Sigmoid colon (tissue), 4 donors: ENCODE data around the gene PDE9A.

Experiments
- EP300 ChIP-seq, 4 donors: sonication (generic); formaldehyde crosslinking; IDR thresholded peaks; one replicate each; pipeline ENCODE4 v1.6.1; 2017; ENCODE audit warnings: antibody characterized with exemption in 4 of 4
- POLR2A ChIP-seq, 2 donors: fragments of 450-650 bp; IDR thresholded peaks; one replicate each; pipeline ENCODE4 v1.6.1; 2016; ENCODE audit warnings: antibody characterized with exemption in 2 of 2, mild to moderate bottlenecking in 2 of 2, moderate library complexity in 2 of 2
- POLR2AphosphoS5 ChIP-seq, 4 donors: sonication (generic); formaldehyde crosslinking; IDR thresholded peaks; one replicate each; pipeline ENCODE4 v1.6.1; 2017; ENCODE audit warnings: antibody characterized with exemption in 4 of 4
- TF ChIP-seq, protein P1 (sequence below), 4 experiments: fragments of 450-650 bp in 3 of 4; fragments of 200-600 bp in 1 of 4; IDR thresholded peaks; one replicate each; pipeline ENCODE4 v1.5.1; 2016 to 2019; ENCODE audit warnings: antibody characterized with exemption in 4 of 4, mild to moderate bottlenecking in 3 of 4, moderate library complexity in 2 of 4

DNA sequence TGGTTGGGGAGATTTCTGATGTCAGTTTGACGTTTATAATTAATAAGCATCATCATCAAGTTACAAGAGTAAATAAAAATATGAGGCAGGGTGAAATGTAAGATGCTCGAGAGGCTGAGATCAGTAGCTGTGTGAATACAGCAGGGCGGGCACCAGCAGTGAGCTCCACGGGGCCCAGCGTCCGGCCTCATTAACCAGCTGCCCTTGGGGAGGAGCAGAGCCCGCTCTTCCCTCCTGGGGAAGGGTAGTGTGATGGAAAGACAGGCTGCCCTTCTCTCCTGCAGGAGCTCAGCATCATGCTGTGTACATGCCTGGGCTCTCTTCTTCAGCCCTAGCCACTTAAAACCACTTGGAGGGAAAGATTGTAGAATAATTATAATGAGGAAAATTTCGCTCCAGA, 23.4 kb downstream of the PDE9A start:
- TF ChIP-seq, protein P1, sequence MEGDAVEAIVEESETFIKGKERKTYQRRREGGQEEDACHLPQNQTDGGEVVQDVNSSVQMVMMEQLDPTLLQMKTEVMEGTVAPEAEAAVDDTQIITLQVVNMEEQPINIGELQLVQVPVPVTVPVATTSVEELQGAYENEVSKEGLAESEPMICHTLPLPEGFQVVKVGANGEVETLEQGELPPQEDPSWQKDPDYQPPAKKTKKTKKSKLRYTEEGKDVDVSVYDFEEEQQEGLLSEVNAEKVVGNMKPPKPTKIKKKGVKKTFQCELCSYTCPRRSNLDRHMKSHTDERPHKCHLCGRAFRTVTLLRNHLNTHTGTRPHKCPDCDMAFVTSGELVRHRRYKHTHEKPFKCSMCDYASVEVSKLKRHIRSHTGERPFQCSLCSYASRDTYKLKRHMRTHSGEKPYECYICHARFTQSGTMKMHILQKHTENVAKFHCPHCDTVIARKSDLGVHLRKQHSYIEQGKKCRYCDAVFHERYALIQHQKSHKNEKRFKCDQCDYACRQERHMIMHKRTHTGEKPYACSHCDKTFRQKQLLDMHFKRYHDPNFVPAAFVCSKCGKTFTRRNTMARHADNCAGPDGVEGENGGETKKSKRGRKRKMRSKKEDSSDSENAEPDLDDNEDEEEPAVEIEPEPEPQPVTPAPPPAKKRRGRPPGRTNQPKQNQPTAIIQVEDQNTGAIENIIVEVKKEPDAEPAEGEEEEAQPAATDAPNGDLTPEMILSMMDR (IDR thresholded peaks at IDR 0.05), result no peak
- TF ChIP-seq POLR2A (IDR thresholded peaks at IDR 0.05) (no peak), EP300 (IDR thresholded peaks at IDR 0.05) (no peak), POLR2AphosphoS5 (IDR thresholded peaks at IDR 0.05) (no peak)
